H1 (cell line): ENCODE measurements around the gene ZNF133. TPM values are rescaled to one million over a fixed set of nuclear protein-coding genes. Genes with fewer than 3 reads are reported as not detected.

Source experiments
- CTCF ChIA-PET: fragments of 300-600 bp; sonication (Branson Sonifier 250); formaldehyde crosslinking; loops from one replicate; lab custom pipeline; 2021; ENCODE audit not compliant: partially characterized antibody; lab: Charles Lee
- POLR2A ChIA-PET: fragments of 300-600 bp; sonication (Branson Sonifier 250); formaldehyde crosslinking; loops from one replicate; lab custom pipeline; 2021; ENCODE audit warnings: inconsistent platforms; ENCODE audit not compliant: partially characterized antibody; lab: Charles Lee
- DNase-seq, 2 experiments: peaks; one replicate each; pipeline versions ENCODE4 v3.0.0 to v3.0.0-alpha.2; 2010 to 2022; ENCODE audit warnings: low spot score in 2 of 2, low read depth in 1 of 2, mixed read lengths in 1 of 2
- FAIRE-seq: peaks from 2 replicates; lab custom pipeline; 2011; peaks lifted over from hg19 to GRCh38; lab: Jason Lieb, UNC
- H2AFZ ChIP-seq: 2 replicates; pipeline ENCODE4 v1.8.1; 2012; ENCODE audit warnings: low read length, inconsistent platforms
- H2AK5ac ChIP-seq: 2 replicates; pipeline ENCODE4 v1.6.1; 2013; ENCODE audit warnings: low read depth, low read length
- H2BK120ac ChIP-seq: replicated peaks from 2 replicates; pipeline ENCODE3; 2013; ENCODE audit warnings: low read depth, low read length, inconsistent platforms
- H2BK12ac ChIP-seq: 2 replicates; pipeline ENCODE4 v1.6.1; 2013; ENCODE audit warnings: low read depth, low read length
- H2BK15ac ChIP-seq: 2 replicates; pipeline ENCODE4 v1.6.1; 2013; ENCODE audit warnings: low read length
- H2BK20ac ChIP-seq: 2 replicates; pipeline ENCODE4 v1.6.1; 2013; ENCODE audit warnings: low read length
- H2BK5ac ChIP-seq: 2 replicates; pipeline ENCODE4 v1.6.1; 2013; ENCODE audit warnings: low read depth, low read length
- H3K14ac ChIP-seq: 2 replicates; pipeline ENCODE4 v1.6.1; 2013; ENCODE audit warnings: inconsistent platforms; ENCODE audit not compliant: insufficient read length
- H3K18ac ChIP-seq: 2 replicates; pipeline ENCODE4 v1.6.1; 2013; ENCODE audit warnings: low read length; ENCODE audit errors: extremely low read depth
- H3K23ac ChIP-seq: 2 replicates; pipeline ENCODE4 v1.6.1; 2013; ENCODE audit warnings: inconsistent platforms; ENCODE audit not compliant: insufficient read length
- H3K23me2 ChIP-seq: 2 replicates; pipeline ENCODE4 v1.6.1; 2013; ENCODE audit warnings: low read depth, low read length
- H3K27ac ChIP-seq: 2 replicates; pipeline ENCODE4 v1.6.1; 2011; ENCODE audit warnings: low read depth, low read length, inconsistent platforms
- H3K27me3 ChIP-seq, 4 experiments: replicated peaks in 1 of 4; 1 replicate in 1 of 4; 2 replicates in 3 of 4; pipeline versions ENCODE4 v1.6.1 to v1.8.1; 2011 to 2013; ENCODE audit warnings: low read length in 3 of 4, mild to moderate bottlenecking in 3 of 4, inconsistent platforms in 2 of 4, mixed read lengths in 2 of 4, moderate library complexity in 1 of 4; ENCODE audit not compliant: control insufficient read depth in 3 of 4, insufficient read depth in 3 of 4; ENCODE audit errors: extremely low read depth in 1 of 4
- H3K36me3 ChIP-seq, 4 experiments: 2 replicates each; pipeline versions ENCODE4 v1.6.1 to v1.8.1; 2011 to 2013; ENCODE audit warnings: mild to moderate bottlenecking in 4 of 4, low read length in 3 of 4, moderate library complexity in 2 of 4, control low read depth in 1 of 4, inconsistent platforms in 1 of 4; ENCODE audit not compliant: insufficient read depth in 4 of 4, control insufficient read depth in 2 of 4
- H3K4ac ChIP-seq: replicated peaks from 2 replicates; pipeline ENCODE3; 2013; ENCODE audit warnings: low read length, low read depth, mixed read lengths, inconsistent platforms; ENCODE audit not compliant: insufficient read length
- H3K4me1 ChIP-seq, 4 experiments: replicated peaks in 1 of 4; 1 replicate in 1 of 4; 2 replicates in 3 of 4; pipeline versions ENCODE4 v1.6.1 to v1.8.1; 2011 to 2013; ENCODE audit warnings: low read length in 3 of 4, inconsistent platforms in 2 of 4, mixed read lengths in 1 of 4; ENCODE audit not compliant: insufficient read depth in 4 of 4, control insufficient read depth in 3 of 4
- H3K4me2 ChIP-seq, 2 experiments: 2 replicates each; pipeline versions ENCODE4 v1.6.1 to v1.8.1; 2011 to 2013; ENCODE audit warnings: low read depth in 2 of 2, low read length in 2 of 2, control low read depth in 1 of 2, inconsistent platforms in 1 of 2, mild to moderate bottlenecking in 1 of 2; ENCODE audit not compliant: insufficient read depth in 1 of 2
- H3K4me3 ChIP-seq, 4 experiments: fragments of 200-600, 300-600 bp in 1 of 4; sonication (generic), shearing (Covaris generic), sonication (Bioruptor Twin) in 1 of 4; 2 replicates each; pipeline versions ENCODE4 v1.5.1 to v1.8.1; 2011 to 2016; ENCODE audit warnings: low read length in 4 of 4, low read depth in 3 of 4, control low read depth in 2 of 4, inconsistent platforms in 2 of 4, mild to moderate bottlenecking in 2 of 4, mixed read lengths in 1 of 4, moderate library complexity in 1 of 4; ENCODE audit not compliant: insufficient read depth in 2 of 4; ENCODE audit errors: extremely low read depth in 1 of 4
- H3K56ac ChIP-seq: replicated peaks from 2 replicates; pipeline ENCODE3; 2013; ENCODE audit warnings: low read depth, mild to moderate bottlenecking, mixed read lengths, low read length, inconsistent platforms; ENCODE audit not compliant: insufficient read length
- H3K79me1 ChIP-seq: 2 replicates; pipeline ENCODE4 v1.6.1; 2013; ENCODE audit warnings: low read depth, low read length, control low read depth
- H3K79me2 ChIP-seq, 2 experiments: 2 replicates each; pipeline versions ENCODE4 v1.6.1 to v1.8.1; 2012 to 2013; ENCODE audit warnings: low read length in 2 of 2, mild to moderate bottlenecking in 2 of 2, inconsistent platforms in 1 of 2; ENCODE audit not compliant: insufficient read depth in 2 of 2, control insufficient read depth in 1 of 2
- H3K9ac ChIP-seq, 4 experiments: replicated peaks in 1 of 4; 1 replicate in 1 of 4; 2 replicates in 3 of 4; pipeline versions ENCODE4 v1.6.1 to v1.8.1; 2011 to 2013; ENCODE audit warnings: low read depth in 3 of 4, low read length in 3 of 4, control low read depth in 2 of 4, mild to moderate bottlenecking in 2 of 4, moderate library complexity in 2 of 4, inconsistent platforms in 1 of 4; ENCODE audit errors: extremely low read depth in 1 of 4
- H3K9me3 ChIP-seq, 2 experiments: 2 replicates each; pipeline versions ENCODE4 v1.6.1 to v1.8.1; 2012 to 2013; ENCODE audit warnings: mild to moderate bottlenecking in 2 of 2, moderate library complexity in 2 of 2, control low read depth in 1 of 2, inconsistent platforms in 1 of 2, low read depth in 1 of 2, low read length in 1 of 2, mixed read lengths in 1 of 2; ENCODE audit not compliant: insufficient read depth in 2 of 2
- H4K20me1 ChIP-seq, 2 experiments: replicated peaks in 1 of 2; 2 replicates each; pipeline versions ENCODE3 to v1.8.1; 2011 to 2013; ENCODE audit warnings: inconsistent platforms in 2 of 2, low read length in 2 of 2, mild to moderate bottlenecking in 1 of 2; ENCODE audit not compliant: insufficient read depth in 2 of 2, control insufficient read depth in 1 of 2
- H4K5ac ChIP-seq: 2 replicates; pipeline ENCODE4 v1.6.1; 2013; ENCODE audit warnings: low read length, low read depth, mixed read lengths, inconsistent platforms; ENCODE audit not compliant: insufficient read length
- H4K8ac ChIP-seq: 2 replicates; pipeline ENCODE4 v1.8.0; 2013; ENCODE audit warnings: mild to moderate bottlenecking, moderate library complexity, low read length, inconsistent platforms; ENCODE audit not compliant: insufficient read depth; ENCODE audit errors: extremely low read depth
- H4K91ac ChIP-seq: replicated peaks from 2 replicates; pipeline ENCODE3; 2013; ENCODE audit warnings: low read length, mixed read lengths, inconsistent platforms; ENCODE audit not compliant: insufficient read length
- ATF2 ChIP-seq: IDR thresholded peaks from 2 replicates; pipeline ENCODE4 v1.6.1; 2012; ENCODE audit warnings: low read length, inconsistent platforms
- SIRT6 ChIP-seq: IDR thresholded peaks from one replicate; pipeline ENCODE4 v1.7.1; 2012; ENCODE audit warnings: low read length, inconsistent platforms
- TAF1 ChIP-seq: IDR thresholded peaks from 2 replicates; pipeline ENCODE4 v1.6.1; 2011; ENCODE audit warnings: mild to moderate bottlenecking, low read depth, low read length
- WGBS, 2 experiments: shearing (Covaris generic) in 1 of 2; methylation state at CpG; one replicate each; pipeline versions ENCODE4 v1.1.6 to v1.1.7; 2013 to 2015; ENCODE audit warnings: low lambda C conversion rate in 2 of 2, mixed read lengths in 2 of 2, inconsistent platforms in 1 of 2, low coverage in 1 of 2, missing lambda C conversion rate in 1 of 2; ENCODE audit not compliant: insufficient replicate concordance in 2 of 2, insufficient coverage in 1 of 2, insufficient read length in 1 of 2; ENCODE audit errors: extremely low coverage in 1 of 2, missing lambda C conversion rate in 1 of 2; 5-methylcytosine and 5-hydroxymethylcytosine counted together
- polyA plus RNA-seq, 7 experiments: library from polyadenylated mRNA; depleted of rRNA in 3 of 7; stranded (reverse) in 5 of 7; unstranded in 2 of 7; fragments of >200 nt in 5 of 7; fragments of 200-250 nt in 2 of 7; gene quantifications; 1 replicate in 5 of 7; 2 replicates in 1 of 7; 4 replicates in 1 of 7; pipeline versions ENCODE4 v1.2.1 to v1.2.3, GENCODE V29; 2011 to 2013; ENCODE audit warnings: missing spikeins in 2 of 7, mixed read lengths in 2 of 7
- total RNA-seq: library from RNA; stranded (reverse); fragmentation: NEBNext Ultra II Directional; extraction: Animal tissue kit (Norgen Biotek cat#: 25700); gene quantifications from 2 replicates; pipeline ENCODE4 v1.2.1, GENCODE V29; 2021

The ZNF133 gene
- total and polyA plus RNA-seq, 2 of the 8 experiments (the other 6 are each of a cell fraction or from before 2014, with no cell fraction given), result 12.1 to 15.8 TPM

- Histone ChIP-seq H3K23ac (no peak overlapping the region), H3K79me2 (no peaks in the 10 kb centered on the region), H2BK20ac (no peak overlapping the region), H3K4ac (no peak overlapping the region), H4K8ac (no peak overlapping the region), H3K18ac (no peak overlapping the region), H4K5ac (no peak overlapping the region), H2BK120ac (no peak overlapping the region), H2BK15ac (no peak overlapping the region), H3K36me3 (no peaks in the 10 kb centered on the region), H3K4me3 (no peak overlapping the region), H2BK5ac (no peak overlapping the region), H3K79me1 (no peaks in the 10 kb centered on the region), H2AFZ (no peak overlapping the region), H2AK5ac (no peak overlapping the region), H3K27ac (no peak overlapping the region), H3K27me3 (no peaks in the 10 kb centered on the region; a peak in 2 of 7 replicates), H3K4me2 (no peak overlapping the region), H3K9ac (no peak overlapping the region), H3K56ac (no peak overlapping the region), H4K20me1 (no peaks in the 10 kb centered on the region), H2BK12ac (no peak overlapping the region), H3K4me1 (no peaks in the 10 kb centered on the region), H3K14ac (no peak overlapping the region), H4K91ac (no peak overlapping the region), H3K23me2 (no peaks in the 10 kb centered on the region), H3K9me3 (no peaks in the 10 kb centered on the region)
- POLR2A ChIA-PET, result interaction anchor here (1.3 kb wide), 1 partner anchor 9 kb away, joined by 5 read pairs; the partner anchor contains the start of gene ZNF133
- 89% methylated on average over 2 of the region's 2 CpGs; no CpG with 5 or more reads in 1 of the 2 experiments for WGBS, 2 experiments
- DNase-seq (no peak), FAIRE-seq (no peak)
- TF ChIP-seq ATF2 (no peak), SIRT6 (no peak), TAF1 (no peak)
- CTCF ChIA-PET, result interaction anchor here (1.0 to 1.9 kb wide), 3 partner anchors 16 to 125 kb away, joined by 3 to 5 read pairs (median 4); no protein-coding TSS in a partner anchor
Observed at GRCh38 chr20:18279242-18279641, 9.1 kb upstream of the ZNF133 start.
